Superior temporal gyrus (tissue), 1 donor: Measurements from ENCODE around the gene CD48.
A peak's percentile ranks its signal among the peaks of the same experiment; 100 is the strongest.
"Not testable (repeated sequence)": the region's sequence is repeated elsewhere in the genome, so short reads cannot be mapped to it uniquely, and the experiment has no call there.

Experiments
- DNase-seq: peaks from one replicate; pipeline ENCODE4 v3.0.0-alpha.2; 2016; ENCODE audit errors: extremely low spot score

CD48 gene

GRCh38 chr1:160741612-160742348 lies 30.2 kb upstream of the CD48 start:
- no peak for DNase-seq

- no peak for DNase-seq
These were observed 29.5 kb upstream of the CD48 start for GRCh38 chr1:160741092-160741501.

DNA sequence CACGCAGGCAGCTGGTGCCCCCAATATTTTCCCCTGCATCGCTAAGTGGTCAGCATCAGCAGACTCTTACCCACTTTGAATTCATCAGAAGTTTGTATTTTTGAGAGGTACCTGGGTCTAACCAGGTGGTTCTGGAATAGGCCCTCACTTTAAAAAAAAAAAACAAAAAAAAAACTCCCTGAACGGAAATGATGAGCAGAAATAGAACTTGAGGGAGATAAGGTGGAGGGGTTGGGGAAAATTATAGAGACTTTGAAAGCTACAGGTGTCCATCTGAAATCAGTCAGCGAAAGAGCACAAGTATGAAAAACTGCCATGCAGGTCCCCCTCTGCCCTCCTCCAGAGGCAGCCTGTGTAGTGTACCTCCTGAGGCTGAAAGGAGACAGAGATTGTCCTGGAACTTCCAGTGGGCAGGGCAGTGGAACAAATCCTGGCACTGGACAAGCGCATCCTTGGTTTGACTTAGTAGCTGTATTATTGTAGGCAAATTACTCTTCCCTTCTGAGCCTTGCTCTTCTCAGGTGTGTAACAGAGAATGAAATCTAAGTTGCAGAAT lies 28.6 kb upstream of the CD48 start:
- no peak for DNase-seq

- DNase-seq = no peak
These were observed 27.5 kb upstream of the CD48 start, which contains the start of gene SLAMF7 for GRCh38 chr1:160739098-160739511. Gene SLAMF7 (plus strand): TSS chr1:160739247. CDS start chr1:160739302, 55 bp downstream.

GRCh38 chr1:160738271-160738670 lies 26.6 kb upstream of the CD48 start:
- no peak for DNase-seq

DNA sequence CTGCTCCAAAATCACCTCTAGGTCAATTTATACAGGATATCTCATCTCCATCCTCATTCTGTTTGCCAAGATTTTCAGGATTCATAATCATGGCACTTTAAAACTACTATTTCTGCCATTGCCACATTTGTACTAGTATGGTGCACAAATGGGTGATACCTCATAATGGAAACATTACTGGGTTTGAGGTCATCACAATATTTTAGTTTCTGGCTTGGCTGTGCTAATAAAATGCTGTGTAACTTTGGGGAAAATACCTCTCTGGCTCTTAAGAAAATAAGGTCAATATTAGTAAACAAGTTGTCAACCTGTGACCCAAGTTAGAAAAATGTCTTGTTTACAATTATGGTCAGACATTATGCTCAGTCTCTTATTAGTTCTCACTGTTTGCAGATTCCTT lies 22.7 kb upstream of the CD48 start:
- no peak for DNase-seq

DNA sequence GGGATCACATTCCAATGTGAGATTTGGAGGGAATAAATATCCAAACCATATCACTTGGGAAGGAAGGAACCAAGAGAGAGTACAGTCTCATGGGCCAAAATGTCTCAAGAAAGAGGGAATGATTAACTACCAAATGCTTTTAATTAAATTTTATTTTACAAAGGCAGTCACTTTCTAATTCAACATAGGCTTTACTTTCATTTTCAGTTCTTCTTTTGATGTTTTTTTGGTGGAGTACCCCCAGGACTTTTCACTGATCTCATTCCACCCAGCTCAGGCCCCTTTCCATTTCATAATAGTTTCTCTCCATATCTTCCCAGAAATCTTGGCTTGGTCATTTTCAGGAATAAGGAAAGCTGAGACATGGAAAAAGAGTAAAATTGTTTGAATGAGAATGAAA lies 22.3 kb upstream of the CD48 start:
- no peak for DNase-seq

DNA sequence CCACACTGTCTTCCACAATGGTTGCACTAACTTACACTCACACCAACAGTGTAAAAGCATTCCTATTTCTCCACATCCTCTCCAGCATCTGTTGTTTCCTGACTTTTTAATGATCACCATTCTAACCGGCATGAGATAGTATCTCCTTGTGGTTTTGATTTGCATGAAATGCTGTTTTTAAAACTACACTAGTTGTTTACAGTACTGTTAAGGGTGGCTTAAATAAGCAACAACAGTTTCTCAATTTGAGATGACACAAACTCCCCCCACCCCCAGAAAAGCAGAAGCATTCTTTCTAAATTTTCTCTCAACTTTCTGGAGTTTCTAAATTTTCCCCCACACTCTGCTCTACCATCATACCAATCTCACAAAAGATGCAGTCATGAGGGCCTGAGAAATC lies 20.4 kb upstream of the CD48 start:
- no peak for DNase-seq

GRCh38 chr1:160731564-160731963 lies 19.9 kb upstream of the CD48 start:
- not testable (repeated sequence) for DNase-seq

DNA sequence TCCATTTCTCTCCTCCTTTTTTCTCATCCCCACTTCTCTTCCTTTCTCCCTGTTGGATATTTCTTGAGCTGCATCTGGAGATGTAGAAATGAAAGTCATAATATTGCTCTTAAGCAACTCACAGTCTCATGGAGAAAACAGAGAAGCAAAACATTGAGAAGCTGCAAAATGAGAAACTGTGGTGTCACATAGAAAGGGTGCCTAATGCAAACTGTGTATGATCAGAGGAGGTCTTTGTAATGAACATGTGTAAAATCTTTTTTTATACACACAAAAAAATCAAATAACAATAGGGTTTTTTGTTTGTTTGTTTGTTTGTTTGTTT lies 15.7 kb upstream of the CD48 start:
- no peak for DNase-seq

DNA sequence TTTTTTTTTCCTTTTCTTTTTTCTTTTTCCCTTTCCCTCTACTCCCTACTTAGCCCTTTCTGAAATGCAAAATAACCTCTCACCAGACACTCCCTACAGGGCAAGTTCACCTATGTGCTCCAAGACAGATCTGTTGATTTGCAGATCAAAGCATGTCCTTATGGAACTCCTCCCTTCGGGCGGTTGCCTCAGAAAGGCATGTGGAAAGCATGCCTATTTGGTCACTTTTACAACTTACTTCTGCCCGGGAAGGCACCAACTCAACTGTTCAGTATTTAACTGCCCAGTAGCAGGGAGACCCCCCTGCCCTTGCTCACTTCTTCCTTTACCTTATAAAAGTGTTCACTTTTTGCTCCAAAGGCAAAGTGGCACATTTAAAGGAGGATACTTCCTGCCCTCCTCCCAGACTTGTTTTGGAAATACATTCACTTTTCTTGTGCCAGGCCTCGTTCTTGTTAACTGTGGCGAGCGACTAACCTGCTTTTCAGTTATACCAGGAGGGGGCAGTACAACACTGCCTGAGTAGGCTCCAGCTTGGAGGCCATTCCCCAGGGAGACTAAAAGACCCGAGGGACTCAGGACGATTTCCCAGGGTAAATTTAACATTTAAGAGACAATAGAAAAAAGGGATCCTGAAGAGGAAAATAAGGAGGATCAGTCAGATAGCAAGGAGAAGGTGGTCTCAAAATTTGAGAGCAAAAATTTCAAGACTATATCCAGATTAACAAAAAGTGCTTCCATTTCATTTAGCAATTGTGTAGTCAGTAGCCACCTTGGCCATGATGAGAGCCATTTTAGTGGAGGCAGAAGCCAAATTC lies 15.1 kb upstream of the CD48 start:
- peak; percentile 90 for DNase-seq

GRCh38 chr1:160726114-160726497 lies 14.5 kb upstream of the CD48 start:
- DNase-seq = no peak

- no peak for DNase-seq
These were observed 13.0 kb upstream of the CD48 start for GRCh38 chr1:160724465-160725242.

DNA sequence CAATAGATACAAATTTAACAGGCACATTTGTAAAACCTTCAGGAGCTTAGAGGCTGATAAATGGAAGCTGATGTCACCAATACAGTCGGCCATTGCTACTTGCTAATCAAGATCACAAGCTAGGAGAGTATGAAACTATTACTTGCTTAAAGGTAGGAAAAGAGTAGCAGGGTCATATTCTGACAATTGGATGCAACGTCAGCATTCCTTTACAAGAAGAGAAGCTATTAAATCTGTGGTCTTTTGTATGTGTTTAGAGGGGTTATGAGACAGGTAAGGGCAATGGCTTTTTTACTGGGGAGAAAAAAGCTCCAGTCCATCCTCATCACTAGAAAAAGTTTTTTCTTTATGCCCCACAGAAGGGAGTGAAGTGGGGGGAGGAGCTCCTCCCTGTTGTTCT lies 11.7 kb upstream of the CD48 start:
- DNase-seq = no peak

GRCh38 chr1:160722726-160723125 lies 11.1 kb upstream of the CD48 start:
- peak; percentile 23 for DNase-seq

DNA sequence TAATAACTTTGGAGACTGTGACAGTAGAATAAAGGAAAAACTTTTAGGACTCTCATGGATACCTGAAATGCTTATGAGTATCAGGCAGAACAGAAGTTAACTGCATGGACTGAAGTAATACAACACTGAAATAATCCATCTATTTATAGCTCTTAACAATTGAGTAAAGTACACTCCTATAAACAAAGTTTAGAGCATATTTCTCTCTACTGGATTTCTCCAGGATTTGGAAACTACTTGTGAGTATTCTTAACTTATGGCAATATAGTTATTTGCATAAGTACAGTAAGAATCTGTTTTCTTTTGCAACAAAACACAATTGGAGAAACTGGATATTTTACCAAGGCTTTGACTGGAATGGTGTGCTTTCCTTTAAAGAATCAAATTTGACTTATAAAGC lies 9.9 kb upstream of the CD48 start:
- no peak for DNase-seq

GRCh38 chr1:160720356-160721085 lies 8.9 kb upstream of the CD48 start:
- no peak for DNase-seq

- no peak for DNase-seq
These were observed 6.6 kb upstream of the CD48 start for GRCh38 chr1:160718210-160718609.

DNA sequence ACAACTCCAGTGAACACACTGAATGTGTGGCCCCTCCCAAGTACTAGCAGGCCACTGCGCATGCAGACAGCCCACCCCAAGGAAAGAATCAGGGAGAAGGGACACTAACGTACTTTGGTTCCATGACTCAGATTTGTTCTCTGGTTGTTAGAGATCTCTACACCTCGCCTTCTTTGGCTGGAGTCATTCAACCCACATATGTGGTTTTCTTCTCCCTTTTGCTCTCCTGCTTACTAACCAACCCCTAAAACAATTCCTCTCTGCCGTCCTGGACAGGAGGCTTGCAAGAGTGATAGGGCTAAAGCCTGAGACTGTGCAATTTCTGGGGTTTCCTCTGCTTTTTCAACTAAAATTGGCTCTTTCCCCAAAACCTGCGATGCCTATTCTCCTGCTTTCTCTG lies 5.7 kb upstream of the CD48 start:
- DNase-seq = no peak

- no peak for DNase-seq
These were observed 4.4 kb upstream of the CD48 start for GRCh38 chr1:160716013-160716412.

DNA sequence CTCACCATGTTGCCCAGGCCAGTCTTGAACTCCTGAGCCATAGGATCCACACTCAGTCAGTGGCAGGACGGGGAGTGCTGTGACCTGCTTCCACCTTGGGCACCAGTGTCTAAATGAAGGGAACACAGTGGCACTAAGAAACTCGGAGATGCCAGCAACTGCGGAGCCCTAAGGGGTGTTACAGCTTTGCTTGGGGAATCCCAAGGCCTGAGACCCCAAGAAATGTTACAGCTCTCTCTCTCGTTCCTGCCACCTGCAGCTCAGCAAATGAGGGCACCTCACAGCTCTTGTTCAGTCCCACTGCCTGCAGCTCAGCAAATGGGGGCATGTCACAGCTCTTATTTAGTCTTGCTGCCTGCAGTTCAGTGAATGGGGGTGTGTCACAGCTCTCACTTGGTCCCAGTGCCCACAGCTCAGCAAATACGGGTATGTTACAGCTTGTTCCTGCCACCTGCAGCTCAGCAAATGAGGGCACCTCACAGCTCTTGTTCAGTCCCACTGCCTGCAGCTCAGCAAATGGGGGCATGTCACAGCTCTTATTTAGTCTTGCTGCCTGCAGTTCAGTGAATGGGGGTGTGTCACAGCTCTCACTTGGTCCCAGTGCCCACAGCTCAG lies 2.5 kb upstream of the CD48 start:
- DNase-seq = not testable (repeated sequence)
